ENCODE results near the gene CD84.

GRCh38 chr1:160519642-160520435 lies 59.5 kb downstream of the CD84 start:
- TF ChIP-seq, protein P1, sequence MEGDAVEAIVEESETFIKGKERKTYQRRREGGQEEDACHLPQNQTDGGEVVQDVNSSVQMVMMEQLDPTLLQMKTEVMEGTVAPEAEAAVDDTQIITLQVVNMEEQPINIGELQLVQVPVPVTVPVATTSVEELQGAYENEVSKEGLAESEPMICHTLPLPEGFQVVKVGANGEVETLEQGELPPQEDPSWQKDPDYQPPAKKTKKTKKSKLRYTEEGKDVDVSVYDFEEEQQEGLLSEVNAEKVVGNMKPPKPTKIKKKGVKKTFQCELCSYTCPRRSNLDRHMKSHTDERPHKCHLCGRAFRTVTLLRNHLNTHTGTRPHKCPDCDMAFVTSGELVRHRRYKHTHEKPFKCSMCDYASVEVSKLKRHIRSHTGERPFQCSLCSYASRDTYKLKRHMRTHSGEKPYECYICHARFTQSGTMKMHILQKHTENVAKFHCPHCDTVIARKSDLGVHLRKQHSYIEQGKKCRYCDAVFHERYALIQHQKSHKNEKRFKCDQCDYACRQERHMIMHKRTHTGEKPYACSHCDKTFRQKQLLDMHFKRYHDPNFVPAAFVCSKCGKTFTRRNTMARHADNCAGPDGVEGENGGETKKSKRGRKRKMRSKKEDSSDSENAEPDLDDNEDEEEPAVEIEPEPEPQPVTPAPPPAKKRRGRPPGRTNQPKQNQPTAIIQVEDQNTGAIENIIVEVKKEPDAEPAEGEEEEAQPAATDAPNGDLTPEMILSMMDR (conservative IDR thresholded peaks at IDR 0.05; ENCODE audit: low read length), result peak; percentile 72
- no peak for TF ChIP-seq EZH2phosphoT487 (IDR thresholded peaks at IDR 0.05; ENCODE audit: borderline replicate concordance, low read depth, low read length)

Data from OCI-LY7 (cell line).